ENCODE results near the gene CLEC4M.
"Not testable (repeated sequence)": the region's sequence is repeated elsewhere in the genome, so short reads cannot be mapped to it uniquely, and the experiment has no call there.

DNA sequence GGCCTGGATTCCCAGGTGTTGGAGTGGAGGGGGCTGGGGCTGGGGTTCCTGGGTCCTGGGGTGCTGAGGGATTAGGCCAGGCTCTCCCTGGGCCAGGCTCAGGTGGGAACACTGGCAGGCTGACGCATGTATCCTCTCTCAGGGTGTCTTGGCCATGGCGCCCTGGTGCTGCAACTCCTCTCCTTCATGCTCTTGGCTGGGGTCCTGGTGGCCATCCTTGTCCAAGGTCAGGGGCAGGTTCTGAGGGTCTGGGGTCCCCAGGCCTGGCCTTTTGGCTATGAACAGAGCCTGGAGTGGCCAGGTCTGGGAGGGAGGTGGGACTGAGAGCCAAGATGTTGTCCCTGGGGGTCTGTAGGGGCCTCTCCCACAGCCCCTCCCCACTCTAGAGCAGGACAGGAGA is 2.0 kb downstream of the CLEC4M start:
- TF ChIP-seq POLR2A (IDR thresholded peaks at IDR 0.05) = not testable (repeated sequence)
- TF ChIP-seq, protein P1, sequence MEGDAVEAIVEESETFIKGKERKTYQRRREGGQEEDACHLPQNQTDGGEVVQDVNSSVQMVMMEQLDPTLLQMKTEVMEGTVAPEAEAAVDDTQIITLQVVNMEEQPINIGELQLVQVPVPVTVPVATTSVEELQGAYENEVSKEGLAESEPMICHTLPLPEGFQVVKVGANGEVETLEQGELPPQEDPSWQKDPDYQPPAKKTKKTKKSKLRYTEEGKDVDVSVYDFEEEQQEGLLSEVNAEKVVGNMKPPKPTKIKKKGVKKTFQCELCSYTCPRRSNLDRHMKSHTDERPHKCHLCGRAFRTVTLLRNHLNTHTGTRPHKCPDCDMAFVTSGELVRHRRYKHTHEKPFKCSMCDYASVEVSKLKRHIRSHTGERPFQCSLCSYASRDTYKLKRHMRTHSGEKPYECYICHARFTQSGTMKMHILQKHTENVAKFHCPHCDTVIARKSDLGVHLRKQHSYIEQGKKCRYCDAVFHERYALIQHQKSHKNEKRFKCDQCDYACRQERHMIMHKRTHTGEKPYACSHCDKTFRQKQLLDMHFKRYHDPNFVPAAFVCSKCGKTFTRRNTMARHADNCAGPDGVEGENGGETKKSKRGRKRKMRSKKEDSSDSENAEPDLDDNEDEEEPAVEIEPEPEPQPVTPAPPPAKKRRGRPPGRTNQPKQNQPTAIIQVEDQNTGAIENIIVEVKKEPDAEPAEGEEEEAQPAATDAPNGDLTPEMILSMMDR (IDR thresholded peaks at IDR 0.05) = not testable (repeated sequence)
